Retinal pigment epithelial cell (primary cell): ENCODE measurements around the gene BPNT1.
"Not testable (repeated sequence)": the region's sequence is repeated elsewhere in the genome, so short reads cannot be mapped to it uniquely, and the experiment has no call there.

Experiments
- DNase-seq: peaks from one replicate; pipeline ENCODE4 v3.0.0-alpha.2; 2010; ENCODE audit warnings: low read depth
- H3K4me3 ChIP-seq: 2 replicates; pipeline ENCODE4 v1.5.1; 2011; ENCODE audit warnings: mild to moderate bottlenecking, low read length, control low read depth, moderate library complexity
- CTCF ChIP-seq: conservative IDR thresholded peaks from 2 replicates; pipeline ENCODE4 v1.5.1; 2011; ENCODE audit warnings: low read depth, low read length, control low read depth, inconsistent platforms

The BPNT1 gene

GRCh38 chr1:220094016-220094911 lies 4.7 kb upstream of the BPNT1 start, which contains the start of gene IARS2:
Gene IARS2, plus strand, starts transcription at chr1:220094132. Its CDS starts 85 bp downstream, at chr1:220094217.
- peak within 1 kb of the TSS; percentile 82 for H3K4me3 ChIP-seq
- DNase-seq = peak; percentile 46
- TF ChIP-seq CTCF = no peak

GRCh38 chr1:220093361-220094015 lies 3.9 kb upstream of the BPNT1 start:
- no peak overlapping the region for H3K4me3 ChIP-seq

GRCh38 chr1:220092694-220093093 lies 3.1 kb upstream of the BPNT1 start:
- H3K4me3 ChIP-seq = no peak overlapping the region
- no peak for TF ChIP-seq CTCF
- DNase-seq = no peak

More at GRCh38 chr1:220093361-220094015, 3.9 kb upstream of the BPNT1 start:
- no peak for TF ChIP-seq CTCF
- DNase-seq = no peak

DNA sequence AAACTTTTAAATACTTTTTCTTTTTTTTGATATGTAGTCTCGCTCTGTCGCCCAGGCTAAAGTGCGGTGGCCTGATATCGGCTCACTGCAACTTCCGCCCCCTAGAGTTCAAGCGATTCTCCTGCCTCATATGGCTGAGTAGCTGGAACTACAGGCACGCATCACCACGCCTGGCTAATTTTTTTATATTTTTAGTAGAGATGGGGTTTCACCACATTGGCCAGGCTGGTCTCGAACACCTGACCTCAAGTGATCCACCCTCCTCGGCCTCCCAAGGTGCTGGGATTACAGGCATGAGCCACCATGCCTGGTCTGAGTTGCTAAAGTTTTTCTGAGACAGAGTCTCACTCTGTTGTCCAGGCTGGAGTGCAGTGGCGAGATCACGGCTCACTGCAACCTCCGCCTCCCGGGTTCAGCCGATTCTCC lies 3.3 kb downstream of the BPNT1 start:
- H3K4me3 ChIP-seq, DNase-seq: not testable (repeated sequence)
- peak; percentile 16 for TF ChIP-seq CTCF

DNA sequence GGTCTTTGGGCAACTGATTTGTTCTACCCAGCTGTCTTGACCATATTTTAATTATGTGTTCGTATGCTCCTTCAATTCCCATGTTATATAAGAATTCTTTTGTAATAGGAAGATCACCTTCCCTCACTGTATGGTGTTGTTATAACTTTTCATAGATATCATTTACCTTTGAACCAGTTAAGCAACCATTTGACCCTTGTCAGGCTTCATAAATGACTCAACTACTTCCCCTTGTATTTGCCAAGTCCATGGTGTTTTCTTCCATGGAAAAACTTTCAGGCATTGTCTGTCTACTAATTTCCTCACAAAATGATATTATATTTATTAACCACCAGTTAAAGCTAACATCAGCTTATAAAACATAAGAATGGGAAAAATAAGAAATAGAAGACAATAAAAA lies 5.1 kb downstream of the BPNT1 start:
- DNase-seq = no peak
- H3K4me3 ChIP-seq = no peak overlapping the region
- TF ChIP-seq CTCF = no peak

DNA sequence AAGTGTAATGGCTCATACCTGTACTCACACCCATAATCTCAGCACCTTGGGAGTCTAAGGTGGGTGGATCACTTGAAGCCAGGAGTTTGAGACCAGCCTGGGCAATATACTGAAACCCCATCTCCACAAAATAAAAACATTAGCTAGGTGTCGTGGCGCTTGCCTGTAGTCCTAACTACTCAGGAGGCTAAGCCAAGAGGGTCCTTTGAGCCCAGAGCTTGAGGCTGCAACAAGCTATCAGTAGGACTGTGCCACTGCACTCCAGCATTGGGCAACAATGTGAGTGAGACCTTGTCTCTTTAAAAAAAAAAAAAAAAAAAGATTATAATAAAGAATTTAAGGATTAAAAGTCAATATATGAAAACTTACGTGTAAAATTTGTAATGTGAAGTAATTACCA lies 11.7 kb downstream of the BPNT1 start:
- no peak overlapping the region for H3K4me3 ChIP-seq
- DNase-seq = no peak
- no peak for TF ChIP-seq CTCF
